ENCODE data around the gene CSH2.

CSH2 gene

GRCh38 chr17:63827002-63827800, 46.3 kb downstream of the CSH2 start, which contains the start of the genes FTSJ3 and PSMC5 (continued):
- TF ChIP-seq CTCF (tag by site-specific recombination; IDR thresholded peaks at IDR 0.05) = peak; percentile 98
- no peak for TF ChIP-seq ZNF114 (tag by site-specific recombination; IDR thresholded peaks at IDR 0.05)
- no peak for TF ChIP-seq ZNF362 (tag by site-specific recombination; IDR thresholded peaks at IDR 0.05)
- TF ChIP-seq ZNF112 (tag by site-specific recombination; IDR thresholded peaks at IDR 0.05) = no peak
- no peak for TF ChIP-seq ZNF664 (tag by site-specific recombination; IDR thresholded peaks at IDR 0.05)
- no peak for TF ChIP-seq ZNF433 (tag by site-specific recombination; IDR thresholded peaks at IDR 0.05; ENCODE audit: low read depth)
- TF ChIP-seq GFI1B (tag by site-specific recombination; IDR thresholded peaks at IDR 0.05) = no peak
- TF ChIP-seq ZIC2 (tag by site-specific recombination; IDR thresholded peaks at IDR 0.05) = no peak
- TF ChIP-seq, protein P1, sequence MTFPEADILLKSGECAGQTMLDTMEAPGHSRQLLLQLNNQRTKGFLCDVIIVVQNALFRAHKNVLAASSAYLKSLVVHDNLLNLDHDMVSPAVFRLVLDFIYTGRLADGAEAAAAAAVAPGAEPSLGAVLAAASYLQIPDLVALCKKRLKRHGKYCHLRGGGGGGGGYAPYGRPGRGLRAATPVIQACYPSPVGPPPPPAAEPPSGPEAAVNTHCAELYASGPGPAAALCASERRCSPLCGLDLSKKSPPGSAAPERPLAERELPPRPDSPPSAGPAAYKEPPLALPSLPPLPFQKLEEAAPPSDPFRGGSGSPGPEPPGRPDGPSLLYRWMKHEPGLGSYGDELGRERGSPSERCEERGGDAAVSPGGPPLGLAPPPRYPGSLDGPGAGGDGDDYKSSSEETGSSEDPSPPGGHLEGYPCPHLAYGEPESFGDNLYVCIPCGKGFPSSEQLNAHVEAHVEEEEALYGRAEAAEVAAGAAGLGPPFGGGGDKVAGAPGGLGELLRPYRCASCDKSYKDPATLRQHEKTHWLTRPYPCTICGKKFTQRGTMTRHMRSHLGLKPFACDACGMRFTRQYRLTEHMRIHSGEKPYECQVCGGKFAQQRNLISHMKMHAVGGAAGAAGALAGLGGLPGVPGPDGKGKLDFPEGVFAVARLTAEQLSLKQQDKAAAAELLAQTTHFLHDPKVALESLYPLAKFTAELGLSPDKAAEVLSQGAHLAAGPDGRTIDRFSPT (tag by site-specific recombination; IDR thresholded peaks at IDR 0.05) = no peak
- TF ChIP-seq, protein P2, sequence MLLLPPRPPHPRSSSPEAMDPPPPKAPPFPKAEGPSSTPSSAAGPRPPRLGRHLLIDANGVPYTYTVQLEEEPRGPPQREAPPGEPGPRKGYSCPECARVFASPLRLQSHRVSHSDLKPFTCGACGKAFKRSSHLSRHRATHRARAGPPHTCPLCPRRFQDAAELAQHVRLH (tag by site-specific recombination; IDR thresholded peaks at IDR 0.05) = peak; percentile 33; the same call in 1 of the 2 replicates
- no peak for TF ChIP-seq KLF10 (tag by site-specific recombination; IDR thresholded peaks at IDR 0.05)
- TF ChIP-seq ZNF350 (tag by site-specific recombination; IDR thresholded peaks at IDR 0.05) = no peak
- TF ChIP-seq ZNF792 (tag by site-specific recombination; IDR thresholded peaks at IDR 0.05) = no peak
- TF ChIP-seq ZNF132 (tag by site-specific recombination; IDR thresholded peaks at IDR 0.05; ENCODE audit: borderline replicate concordance) = no peak
- TF ChIP-seq ZNF133 (tag by site-specific recombination; IDR thresholded peaks at IDR 0.05) = no peak
- TF ChIP-seq ZNF366 (tag by site-specific recombination; conservative IDR thresholded peaks at IDR 0.05) = peak; percentile 86
- TF ChIP-seq ZNF843 (tag by site-specific recombination; IDR thresholded peaks at IDR 0.05) = peak; percentile 9; the same call in 1 of the 2 replicates
- TF ChIP-seq GLI4 (tag by site-specific recombination; IDR thresholded peaks at IDR 0.05) = 0 out of 2 replicates have a peak, but pooled peaks have one; percentile 16
- TF ChIP-seq ZNF501 (tag by site-specific recombination; IDR thresholded peaks at IDR 0.05) = peak; percentile 92; the same call in 1 of the 2 replicates
- TF ChIP-seq ZNF629 (tag by site-specific recombination; IDR thresholded peaks at IDR 0.05) = peak; percentile 91
- TF ChIP-seq ZSCAN23 (tag by site-specific recombination; IDR thresholded peaks at IDR 0.05) = no peak
- TF ChIP-seq KLF1 (tag by site-specific recombination; IDR thresholded peaks at IDR 0.05) = peak; percentile 30; the same call in 1 of the 2 replicates
- TF ChIP-seq ZNF10 (tag by site-specific recombination; IDR thresholded peaks at IDR 0.05) = no peak
- TF ChIP-seq, protein P3, sequence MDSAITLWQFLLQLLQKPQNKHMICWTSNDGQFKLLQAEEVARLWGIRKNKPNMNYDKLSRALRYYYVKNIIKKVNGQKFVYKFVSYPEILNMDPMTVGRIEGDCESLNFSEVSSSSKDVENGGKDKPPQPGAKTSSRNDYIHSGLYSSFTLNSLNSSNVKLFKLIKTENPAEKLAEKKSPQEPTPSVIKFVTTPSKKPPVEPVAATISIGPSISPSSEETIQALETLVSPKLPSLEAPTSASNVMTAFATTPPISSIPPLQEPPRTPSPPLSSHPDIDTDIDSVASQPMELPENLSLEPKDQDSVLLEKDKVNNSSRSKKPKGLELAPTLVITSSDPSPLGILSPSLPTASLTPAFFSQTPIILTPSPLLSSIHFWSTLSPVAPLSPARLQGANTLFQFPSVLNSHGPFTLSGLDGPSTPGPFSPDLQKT (IDR thresholded peaks at IDR 0.05; ENCODE audit: borderline replicate concordance, low read depth, low read length) = peak; percentile 49; the same call in 1 of the 2 replicates
- TF ChIP-seq OVOL3 (tag by site-specific recombination; IDR thresholded peaks at IDR 0.05) = peak; percentile 48; the same call in 1 of the 2 replicates
- TF ChIP-seq ZNF416 (tag by site-specific recombination; IDR thresholded peaks at IDR 0.05) = no peak
- TF ChIP-seq, protein P4, sequence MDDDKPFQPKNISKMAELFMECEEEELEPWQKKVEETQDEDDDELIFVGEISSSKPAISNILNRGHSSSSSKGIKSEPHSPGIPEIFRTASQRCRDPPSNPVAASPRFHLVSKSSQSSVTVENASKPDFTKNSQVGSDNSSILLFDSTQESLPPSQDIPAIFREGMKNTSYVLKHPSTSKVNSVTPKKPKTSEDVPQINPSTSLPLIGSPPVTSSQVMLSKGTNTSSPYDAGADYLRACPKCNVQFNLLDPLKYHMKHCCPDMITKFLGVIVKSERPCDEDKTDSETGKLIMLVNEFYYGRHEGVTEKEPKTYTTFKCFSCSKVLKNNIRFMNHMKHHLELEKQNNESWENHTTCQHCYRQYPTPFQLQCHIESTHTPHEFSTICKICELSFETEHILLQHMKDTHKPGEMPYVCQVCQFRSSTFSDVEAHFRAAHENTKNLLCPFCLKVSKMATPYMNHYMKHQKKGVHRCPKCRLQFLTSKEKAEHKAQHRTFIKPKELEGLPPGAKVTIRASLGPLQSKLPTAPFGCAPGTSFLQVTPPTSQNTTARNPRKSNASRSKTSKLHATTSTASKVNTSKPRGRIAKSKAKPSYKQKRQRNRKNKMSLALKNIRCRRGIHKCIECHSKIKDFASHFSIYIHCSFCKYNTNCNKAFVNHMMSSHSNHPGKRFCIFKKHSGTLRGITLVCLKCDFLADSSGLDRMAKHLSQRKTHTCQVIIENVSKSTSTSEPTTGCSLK (tag by site-specific recombination; IDR thresholded peaks at IDR 0.05) = no peak
- no peak for TF ChIP-seq ZNF140 (tag by site-specific recombination; IDR thresholded peaks at IDR 0.05)
- TF ChIP-seq ZNF157 (tag by site-specific recombination; IDR thresholded peaks at IDR 0.05) = no peak
- peak; percentile 39; the same call in 1 of the 2 replicates for TF ChIP-seq IKZF3 (tag by site-specific recombination; IDR thresholded peaks at IDR 0.05)
- peak; percentile 60; the same call in 1 of the 2 replicates for TF ChIP-seq ZBTB7A (tag by site-specific recombination; IDR thresholded peaks at IDR 0.05; ENCODE audit: low read depth)
- TF ChIP-seq ZNF677 (tag by site-specific recombination; IDR thresholded peaks at IDR 0.05) = no peak
- peak; percentile 18; the same call in 1 of the 2 replicates for TF ChIP-seq ZNF660 (tag by site-specific recombination; IDR thresholded peaks at IDR 0.05)

Data from HEK293 (cell line).